Fibroblast of lung (primary cell): ENCODE results near the gene ARMH1. TPM values are rescaled to one million over a fixed set of nuclear protein-coding genes. Genes with fewer than 3 reads are reported as not detected.

Experiments used
- DNase-seq, 2 donors: peaks; one replicate each; pipeline versions ENCODE4 v3.0.0 to v3.0.0-alpha.2; 2010; ENCODE audit warnings: low read depth in 2 of 2
- H2AFZ ChIP-seq: 2 replicates; pipeline ENCODE4 v1.5.1; 2012; ENCODE audit warnings: low read length, control low read depth, inconsistent platforms
- H3K27ac ChIP-seq: 2 replicates; pipeline ENCODE4 v1.5.1; 2011; ENCODE audit warnings: low read length, control low read depth; ENCODE audit not compliant: insufficient read depth
- H3K27me3 ChIP-seq: 2 replicates; pipeline ENCODE4 v1.5.1; 2011; ENCODE audit warnings: mild to moderate bottlenecking, low read length; ENCODE audit not compliant: control insufficient read depth, insufficient read depth
- H3K36me3 ChIP-seq: 2 replicates; pipeline ENCODE4 v1.5.1; 2011; ENCODE audit warnings: low read length; ENCODE audit not compliant: control insufficient read depth, insufficient read depth
- H3K4me1 ChIP-seq: 2 replicates; pipeline ENCODE4 v1.5.1; 2011; ENCODE audit warnings: low read length; ENCODE audit not compliant: control insufficient read depth, insufficient read depth; ENCODE audit errors: extremely low read depth
- H3K4me2 ChIP-seq: 2 replicates; pipeline ENCODE4 v1.5.1; 2011; ENCODE audit warnings: low read length, control low read depth; ENCODE audit not compliant: insufficient read depth; ENCODE audit errors: extremely low read depth
- H3K4me3 ChIP-seq, 4 experiments: fragments of 200-600 bp in 1 of 4; sonication (generic) in 1 of 4; replicated peaks in 1 of 4; 2 replicates each; pipeline ENCODE4 v1.5.1; 2011 to 2016; ENCODE audit warnings: low read length in 4 of 4, low read depth in 3 of 4, mild to moderate bottlenecking in 3 of 4, control low read depth in 2 of 4, inconsistent platforms in 1 of 4, mixed read lengths in 1 of 4; ENCODE audit not compliant: insufficient read depth in 1 of 4; ENCODE audit errors: control extremely low read depth in 1 of 4
- H3K79me2 ChIP-seq: 2 replicates; pipeline ENCODE4 v1.5.1; 2012; ENCODE audit warnings: mild to moderate bottlenecking, low read length, inconsistent platforms; ENCODE audit not compliant: control insufficient read depth, insufficient read depth
- H3K9ac ChIP-seq: 2 replicates; pipeline ENCODE4 v1.5.1; 2011; ENCODE audit warnings: mild to moderate bottlenecking, low read length, control low read depth; ENCODE audit not compliant: insufficient read depth
- H3K9me3 ChIP-seq: 2 replicates; pipeline ENCODE4 v1.5.1; 2012; ENCODE audit warnings: low read depth, low read length; ENCODE audit not compliant: control insufficient read depth, insufficient read depth
- H4K20me1 ChIP-seq: 2 replicates; pipeline ENCODE4 v1.5.1; 2011; ENCODE audit warnings: low read length; ENCODE audit not compliant: control insufficient read depth, insufficient read depth; ENCODE audit errors: extremely low read depth
- EZH2 ChIP-seq: IDR thresholded peaks from 2 replicates; pipeline ENCODE4 v1.5.1; 2012; ENCODE audit warnings: low read length, control low read depth, mild to moderate bottlenecking; ENCODE audit errors: missing control alignments
- polyA plus RNA-seq, 2 donors: library from polyadenylated mRNA; depleted of rRNA in 1 of 2; stranded (reverse) in 1 of 2; unstranded in 1 of 2; fragments of >200 nt; gene quantifications; 2 replicates each; pipeline ENCODE4 v1.2.1, GENCODE V29; 2011 to 2012; ENCODE audit warnings: missing spikeins in 1 of 2
- total RNA-seq: library from RNA; depleted of rRNA; stranded (reverse); fragments of >200 nt; gene quantifications from 2 replicates; pipeline ENCODE4 v1.2.1, GENCODE V29; 2014
- TF ChIP-seq, protein P1 (sequence below), 2 donors: IDR thresholded peaks in 1 of 2; conservative IDR thresholded peaks in 1 of 2; 1 replicate in 1 of 2; 2 replicates in 1 of 2; pipeline ENCODE4 v1.5.1; 2011 to 2012; ENCODE audit warnings: low read length in 2 of 2, control low read depth in 1 of 2, inconsistent platforms in 1 of 2, low read depth in 1 of 2, mild to moderate bottlenecking in 1 of 2

ARMH1 gene
- total and polyA plus RNA-seq, 2 donors (not counting 1 experiment from before 2014, with no cell fraction given): 2.4 to 6.4 TPM

DNA sequence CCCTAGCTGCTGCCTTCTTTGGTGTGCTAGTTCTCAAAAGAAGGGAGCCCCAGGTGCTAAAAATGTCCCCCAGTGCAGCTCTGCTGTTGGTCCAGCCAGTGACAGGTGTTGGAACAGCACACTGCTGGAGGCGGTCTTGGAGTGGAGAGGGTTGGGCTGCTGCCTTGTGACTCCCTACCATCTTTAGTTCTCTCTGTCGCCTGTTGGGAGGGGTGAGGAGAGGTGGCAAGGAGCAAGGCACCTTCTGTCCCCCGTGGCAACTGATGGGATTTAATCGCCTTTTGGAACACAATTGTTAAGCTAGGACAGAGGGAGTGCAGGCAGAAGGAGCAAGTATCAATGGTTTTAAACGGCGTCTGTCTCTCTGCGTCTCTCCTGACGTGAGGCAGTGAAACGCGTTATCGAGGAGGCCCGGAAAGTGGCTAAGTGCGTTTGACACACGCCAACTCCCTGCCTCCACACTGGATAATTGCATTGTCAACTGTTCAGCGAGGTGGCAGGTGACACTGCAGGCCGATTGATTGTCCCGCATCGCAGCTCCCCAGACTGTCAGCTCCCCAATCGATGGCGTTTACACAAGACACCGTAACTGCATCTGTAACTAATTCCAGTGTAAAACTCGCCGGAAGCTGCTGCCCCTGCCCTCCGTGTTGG is 34.2 kb upstream of the ARMH1 start:
- no peak for DNase-seq
- Histone ChIP-seq H3K4me2 (no peak overlapping the region), H3K4me1 (peaks cover 4% of the 10 kb centered on the region), H3K9me3 (no peaks in the 10 kb centered on the region), H3K27ac (no peak overlapping the region), H3K36me3 (peaks cover 31% of the 10 kb centered on the region), H3K9ac (no peak overlapping the region), H2AFZ (no peak overlapping the region), H3K79me2 (peaks cover 2% of the 10 kb centered on the region), H4K20me1 (no peaks in the 10 kb centered on the region), H3K4me3 (no peak overlapping the region), H3K27me3 (no peaks in the 10 kb centered on the region)
- TF ChIP-seq EZH2: no peak
- TF ChIP-seq, protein P1, sequence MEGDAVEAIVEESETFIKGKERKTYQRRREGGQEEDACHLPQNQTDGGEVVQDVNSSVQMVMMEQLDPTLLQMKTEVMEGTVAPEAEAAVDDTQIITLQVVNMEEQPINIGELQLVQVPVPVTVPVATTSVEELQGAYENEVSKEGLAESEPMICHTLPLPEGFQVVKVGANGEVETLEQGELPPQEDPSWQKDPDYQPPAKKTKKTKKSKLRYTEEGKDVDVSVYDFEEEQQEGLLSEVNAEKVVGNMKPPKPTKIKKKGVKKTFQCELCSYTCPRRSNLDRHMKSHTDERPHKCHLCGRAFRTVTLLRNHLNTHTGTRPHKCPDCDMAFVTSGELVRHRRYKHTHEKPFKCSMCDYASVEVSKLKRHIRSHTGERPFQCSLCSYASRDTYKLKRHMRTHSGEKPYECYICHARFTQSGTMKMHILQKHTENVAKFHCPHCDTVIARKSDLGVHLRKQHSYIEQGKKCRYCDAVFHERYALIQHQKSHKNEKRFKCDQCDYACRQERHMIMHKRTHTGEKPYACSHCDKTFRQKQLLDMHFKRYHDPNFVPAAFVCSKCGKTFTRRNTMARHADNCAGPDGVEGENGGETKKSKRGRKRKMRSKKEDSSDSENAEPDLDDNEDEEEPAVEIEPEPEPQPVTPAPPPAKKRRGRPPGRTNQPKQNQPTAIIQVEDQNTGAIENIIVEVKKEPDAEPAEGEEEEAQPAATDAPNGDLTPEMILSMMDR (conservative IDR thresholded peaks at IDR 0.05 in 1 of 2, IDR thresholded peaks at IDR 0.05 in 1 of 2; ENCODE audit: low read depth in 1 of 2, low read length in 2 of 2): no peak

DNA sequence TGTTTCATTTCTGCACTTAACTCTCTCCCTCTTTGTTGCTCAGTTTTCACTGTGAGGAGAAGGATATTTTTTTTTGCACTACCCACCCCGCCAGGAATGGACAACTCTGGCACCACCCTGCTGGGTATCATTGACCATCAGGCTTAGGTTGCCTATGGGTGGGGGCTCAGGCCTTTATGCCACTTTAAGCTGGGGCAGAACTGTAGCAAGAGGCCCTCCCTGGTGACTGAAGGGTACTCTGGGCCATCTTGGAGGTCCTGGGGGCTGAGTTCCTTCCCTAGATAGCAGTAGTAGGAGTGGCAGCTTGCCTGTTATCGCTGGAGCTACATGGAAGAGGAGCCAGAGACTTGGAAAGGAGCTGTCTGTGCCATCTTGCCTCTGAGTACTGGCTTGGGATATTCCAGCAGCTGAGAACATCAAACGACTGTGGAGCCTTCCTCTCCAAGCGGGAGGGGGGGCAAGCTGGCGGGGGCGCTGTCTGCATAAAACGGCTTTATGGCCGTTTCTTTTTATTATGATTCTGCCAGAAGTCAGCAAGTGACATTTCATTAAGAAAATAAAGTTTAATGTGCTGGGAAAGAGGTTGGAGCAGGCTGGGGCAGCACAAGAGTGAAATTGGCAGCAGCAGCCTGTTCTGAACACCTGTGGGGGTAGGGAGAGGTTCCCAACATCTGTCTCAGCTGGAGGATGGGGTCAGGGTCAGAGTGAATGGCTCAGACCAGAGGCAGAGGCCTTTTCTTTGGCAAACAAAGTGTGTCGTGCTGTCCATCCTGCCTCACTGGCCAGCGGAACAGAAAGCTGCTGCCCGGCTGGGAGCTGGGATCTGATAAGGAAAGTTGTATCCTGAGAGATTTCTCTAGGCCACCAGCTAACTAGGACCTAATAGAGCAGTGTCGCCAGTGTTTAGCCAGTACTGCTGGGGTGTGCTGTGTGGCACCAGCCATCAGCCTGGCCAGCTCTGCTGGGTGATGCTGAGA is 33.1 kb upstream of the ARMH1 start:
- Histone ChIP-seq H4K20me1 (no peaks in the 10 kb centered on the region), H3K27ac (no peak overlapping the region), H3K9me3 (no peaks in the 10 kb centered on the region), H3K4me2 (no peak overlapping the region), H3K27me3 (no peaks in the 10 kb centered on the region), H3K4me3 (no peak overlapping the region), H3K36me3 (peaks cover 24% of the 10 kb centered on the region), H3K9ac (no peak overlapping the region), H3K4me1 (peaks cover 8% of the 10 kb centered on the region), H2AFZ (no peak overlapping the region), H3K79me2 (no peaks in the 10 kb centered on the region)
- DNase-seq: no peak
- TF ChIP-seq EZH2: no peak
- TF ChIP-seq, protein P1 (conservative IDR thresholded peaks at IDR 0.05 in 1 of 2, IDR thresholded peaks at IDR 0.05 in 1 of 2; ENCODE audit: low read depth in 1 of 2, low read length in 2 of 2): no peak

DNA sequence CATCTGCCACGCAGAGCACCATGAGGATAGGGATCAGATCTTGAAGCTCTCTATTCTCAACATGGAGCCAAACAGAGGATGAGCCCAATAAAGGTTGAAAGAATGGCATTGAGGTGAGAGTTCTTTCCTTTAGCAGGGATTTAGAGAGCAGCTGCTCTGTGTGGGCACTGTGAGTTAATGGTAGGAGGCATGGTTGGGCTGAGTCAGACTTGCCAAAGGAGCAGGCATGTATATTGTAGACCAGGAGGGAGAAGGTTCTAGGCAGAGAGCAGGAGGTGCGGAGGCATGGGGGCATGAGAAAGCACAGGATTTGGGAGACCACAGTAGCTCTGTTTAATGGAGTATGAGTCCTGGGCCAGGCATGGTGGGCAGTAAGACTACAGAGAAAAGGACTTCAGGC is 32.3 kb upstream of the ARMH1 start:
- no peaks in the 10 kb centered on the region for H3K79me2 ChIP-seq
- H3K36me3 ChIP-seq: peaks cover 22% of the 10 kb centered on the region
- H3K4me1 ChIP-seq: peaks cover 8% of the 10 kb centered on the region
- no peak overlapping the region for H3K4me2 ChIP-seq
- H4K20me1 ChIP-seq: no peaks in the 10 kb centered on the region
- no peak overlapping the region for H3K4me3 ChIP-seq
- DNase-seq: no peak
- H3K9me3 ChIP-seq: no peaks in the 10 kb centered on the region
- no peak overlapping the region for H3K27ac ChIP-seq
- H3K27me3 ChIP-seq: no peaks in the 10 kb centered on the region
- H2AFZ ChIP-seq: no peak overlapping the region
- no peak overlapping the region for H3K9ac ChIP-seq
- TF ChIP-seq, protein P1 (conservative IDR thresholded peaks at IDR 0.05 in 1 of 2, IDR thresholded peaks at IDR 0.05 in 1 of 2; ENCODE audit: low read depth in 1 of 2, low read length in 2 of 2): no peak
- no peak for TF ChIP-seq EZH2
